Measurements from ENCODE around the gene OGA. TPM values are rescaled to one million over a fixed set of nuclear protein-coding genes. Genes with fewer than 3 reads are reported as not detected.
A peak's percentile ranks its signal among the peaks of the same experiment; 100 is the strongest.

The OGA gene
- total and polyA plus RNA-seq, 9 of the 15 experiments (the other 6 are each of a cell fraction or from before 2014, with no cell fraction given), result 13.5 to 73.5 (median 59.5) TPM

GRCh38 chr10:101767966-101768790 lies 50.1 kb downstream of the OGA start:
- Histone ChIP-seq H3K27me3 (ENCODE audit: control insufficient read depth in 2 of 2, insufficient read depth in 2 of 2, low read length in 2 of 2) (peaks cover 24 to 62% of the 10 kb centered on the region in 2 experiments), H3K27ac (ENCODE audit: extremely low read depth, low read depth, low read length) (no peak overlapping the region), H2AFZ (ENCODE audit: low read depth, low read length) (no peak overlapping the region), H3K4me2 (ENCODE audit: insufficient read depth, low read length) (no peak overlapping the region), H3K36me3 (ENCODE audit: control insufficient read depth, insufficient read depth, low read length) (no peaks in the 10 kb centered on the region), H3K4me1 (replicated peaks in 1 of 2; ENCODE audit: control insufficient read depth in 2 of 2, insufficient read depth in 2 of 2, low read length in 2 of 2) (peaks cover 0 to 12% of the 10 kb centered on the region in 2 experiments; a peak in 2 of 5 replicates), H3K4me3 (no peak overlapping the region), H3K79me2 (ENCODE audit: control insufficient read depth, insufficient read depth, low read length) (no peaks in the 10 kb centered on the region), H4K20me1 (replicated peaks; ENCODE audit: control insufficient read depth, insufficient read depth, low read length) (0 out of 2 replicates have a peak, but pooled peaks cover 5% of the 10 kb centered on the region), H3K9me1 (ENCODE audit: control insufficient read depth, insufficient read depth, low read length) (no peaks in the 10 kb centered on the region), H3K9me3 (replicated peaks; ENCODE audit: control insufficient read depth, insufficient read depth, low read depth, low read length) (no peaks in the 10 kb centered on the region), H3K9ac (ENCODE audit: insufficient read depth in 1 of 2, low read depth in 2 of 2, low read length in 2 of 2) (peak overlapping the region in 1 of 2 experiments; percentile 21; a peak in 1 of 4 replicates)
- FAIRE-seq (no peak), DNase-seq (ENCODE audit: extremely low read depth in 1 of 4, low spot score in 3 of 4) (no peak), ATAC-seq (no peak)
- no TSS peak for BruUV-seq (replicated peaks)
- in situ Hi-C loops (cut with MboI) (no loop called here), intact Hi-C loops (cut with micrococcal nuclease) (no loop called here)
- POLR2A ChIA-PET, result interaction anchor here (0.6 to 1.6 kb wide), 4 partner anchors 10 to 664 kb away, joined by 3 to 6 read pairs (median 4); partner anchors contain the start of genes CUEDC2 and NPM3
- TF ChIP-seq ZBED1 (IDR thresholded peaks at IDR 0.05), result no peak
- no peak for TF ChIP-seq NFIC (IDR thresholded peaks at IDR 0.05)
- TF ChIP-seq XRCC5 (IDR thresholded peaks at IDR 0.05; ENCODE audit: low read depth, low read length), result no peak
- TF ChIP-seq CEBPZ (IDR thresholded peaks at IDR 0.05; ENCODE audit: borderline replicate concordance, low read depth, low read length), result no peak
- TF ChIP-seq EP400 (IDR thresholded peaks at IDR 0.05), result no peak
- TF ChIP-seq HIVEP1 (CRISPR knock-in tag; IDR thresholded peaks at IDR 0.05), result no peak
- no peak for TF ChIP-seq EP300 (IDR thresholded peaks at IDR 0.05; ENCODE audit: low read length)
- no peak for TF ChIP-seq CBX1 (IDR thresholded peaks at IDR 0.05; ENCODE audit: low read depth)
- no peak for TF ChIP-seq NR4A1 (CRISPR knock-in tag; IDR thresholded peaks at IDR 0.05)
- no peak for TF ChIP-seq NR4A1 (tag; IDR thresholded peaks at IDR 0.05)
- TF ChIP-seq ZNF717 (CRISPR knock-in tag; IDR thresholded peaks at IDR 0.05), result no peak
- TF ChIP-seq ZNF134 (CRISPR knock-in tag; conservative IDR thresholded peaks at IDR 0.05), result no peak
- TF ChIP-seq ZNF347 (CRISPR knock-in tag; IDR thresholded peaks at IDR 0.05; ENCODE audit: low read depth), result no peak
- no peak for TF ChIP-seq SIX5 (IDR thresholded peaks at IDR 0.05; ENCODE audit: borderline replicate concordance in 1 of 2, insufficient read depth in 1 of 2, low read depth in 1 of 2, low read length in 2 of 2)
- TF ChIP-seq MTA1 (IDR thresholded peaks at IDR 0.05; ENCODE audit: borderline replicate concordance), result no peak
- TF ChIP-seq, protein P1, sequence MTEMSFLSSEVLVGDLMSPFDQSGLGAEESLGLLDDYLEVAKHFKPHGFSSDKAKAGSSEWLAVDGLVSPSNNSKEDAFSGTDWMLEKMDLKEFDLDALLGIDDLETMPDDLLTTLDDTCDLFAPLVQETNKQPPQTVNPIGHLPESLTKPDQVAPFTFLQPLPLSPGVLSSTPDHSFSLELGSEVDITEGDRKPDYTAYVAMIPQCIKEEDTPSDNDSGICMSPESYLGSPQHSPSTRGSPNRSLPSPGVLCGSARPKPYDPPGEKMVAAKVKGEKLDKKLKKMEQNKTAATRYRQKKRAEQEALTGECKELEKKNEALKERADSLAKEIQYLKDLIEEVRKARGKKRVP (CRISPR knock-in tag; IDR thresholded peaks at IDR 0.05), result no peak
- TF ChIP-seq NFE2 (IDR thresholded peaks at IDR 0.05; ENCODE audit: low read depth), result no peak
- no peak for TF ChIP-seq TEAD4 (IDR thresholded peaks at IDR 0.05; ENCODE audit: low read length)
- TF ChIP-seq TEAD4 (CRISPR knock-in tag; IDR thresholded peaks at IDR 0.05; ENCODE audit: borderline replicate concordance), result no peak
- no peak for TF ChIP-seq DIDO1 (tag; IDR thresholded peaks at IDR 0.05; ENCODE audit: low read depth)
- no peak for TF ChIP-seq NFATC3 (IDR thresholded peaks at IDR 0.05)
- no peak for TF ChIP-seq HDAC2 (IDR thresholded peaks at IDR 0.05)
- CTCF ChIA-PET (ENCODE audit: low intra/inter-chr PET ratio), result no interaction called here
- 17% methylated on average over 10 of the region's 14 CpGs for WGBS (ENCODE audit: insufficient coverage, low coverage, missing lambda C conversion rate)

Data from K562 (cell line).